Kidney (tissue), 14 donors: Measurements from ENCODE around the gene NDUFS1. TPM values are rescaled to one million over a fixed set of nuclear protein-coding genes. Genes with fewer than 3 reads are reported as not detected.

ENCODE experiments used
- DNase-seq, 5 donors: peaks; one replicate each; pipeline ENCODE4 v3.0.0-alpha.2; 2013 to 2020
- FAIRE-seq: peaks from 2 replicates; lab custom pipeline; 2012; peaks lifted over from hg19 to GRCh38; lab: Jason Lieb, UNC
- H3K27ac ChIP-seq, 2 donors: one replicate each; pipeline ENCODE4 v1.7.0; 2013; ENCODE audit warnings: low read depth in 2 of 2, low read length in 2 of 2, inconsistent platforms in 1 of 2
- H3K27me3 ChIP-seq: one replicate; pipeline ENCODE4 v1.7.1; 2013; ENCODE audit warnings: low read length, inconsistent platforms; ENCODE audit not compliant: control insufficient read depth, insufficient read depth
- H3K36me3 ChIP-seq, 3 donors: one replicate each; pipeline versions ENCODE4 v1.7.0 to v1.7.1; 2013; ENCODE audit warnings: low read length in 3 of 3, control low read depth in 1 of 3, inconsistent platforms in 1 of 3; ENCODE audit not compliant: insufficient read depth in 3 of 3, control insufficient read depth in 2 of 3
- H3K4me1 ChIP-seq, 3 donors: one replicate each; pipeline versions ENCODE4 v1.7.0 to v1.7.1; 2013; ENCODE audit warnings: low read length in 3 of 3, inconsistent platforms in 1 of 3, low read depth in 1 of 3; ENCODE audit not compliant: control insufficient read depth in 2 of 3, insufficient read depth in 2 of 3
- H3K4me3 ChIP-seq, 3 donors: one replicate each; pipeline versions ENCODE4 v1.7.0 to v1.8.1; 2013; ENCODE audit warnings: low read length in 3 of 3, control low read depth in 1 of 3, inconsistent platforms in 1 of 3
- H3K9ac ChIP-seq, 3 donors: one replicate each; pipeline versions ENCODE4 v1.7.0 to v1.7.1; 2013; ENCODE audit warnings: low read length in 3 of 3, control low read depth in 1 of 3, inconsistent platforms in 1 of 3
- H3K9me3 ChIP-seq, 3 donors: one replicate each; pipeline versions ENCODE4 v1.7.0 to v1.7.1; 2013; ENCODE audit warnings: low read length in 3 of 3, control low read depth in 1 of 3, inconsistent platforms in 1 of 3; ENCODE audit not compliant: control insufficient read depth in 2 of 3, insufficient read depth in 1 of 3
- intact Hi-C: fragments of 100-400 bp; cut with DNase I; formaldehyde crosslinking; loops from one replicate; pipeline ENCODE4 v1.11.1; 2022
- polyA plus RNA-seq: library from polyadenylated mRNA; stranded (reverse); fragments of 350-450 nt; fragmentation: Illumina TruSeq; extraction: RNeasy Lipid Tissue Mini Kit (QIAGEN cat#74804); gene quantifications from one replicate; pipeline ENCODE4 v1.2.3, GENCODE V29; 2014; ENCODE audit warnings: low read depth, low replicate concordance; ENCODE audit not compliant: insufficient read depth
- total RNA-seq: library from RNA; stranded (reverse); fragmentation: NEBNext Ultra II Directional; extraction: Animal tissue kit (Norgen Biotek cat#: 25700); gene quantifications from one replicate; pipeline ENCODE4 v1.2.1, GENCODE V29; 2021
- TF ChIP-seq, protein P1 (sequence below): IDR thresholded peaks from 3 replicates; pipeline ENCODE4 v1.5.1; 2012; ENCODE audit warnings: mild to moderate bottlenecking, moderate library complexity, borderline replicate concordance; ENCODE audit not compliant: insufficient read depth; ENCODE audit errors: extremely low read depth
- donor health status: control.
- donor health status: control.
- donor health status: control.
- donor health status: control.
- donor health status: control.
- donor health status: DM: yes; HTN: yes; CAD: no.
- donor health status: Normal renal cell carcinoma (clear cell type).

The NDUFS1 gene
- total and polyA plus RNA-seq, 2 donors from 2014 or later, result 67.6 to 97.2 TPM

DNA sequence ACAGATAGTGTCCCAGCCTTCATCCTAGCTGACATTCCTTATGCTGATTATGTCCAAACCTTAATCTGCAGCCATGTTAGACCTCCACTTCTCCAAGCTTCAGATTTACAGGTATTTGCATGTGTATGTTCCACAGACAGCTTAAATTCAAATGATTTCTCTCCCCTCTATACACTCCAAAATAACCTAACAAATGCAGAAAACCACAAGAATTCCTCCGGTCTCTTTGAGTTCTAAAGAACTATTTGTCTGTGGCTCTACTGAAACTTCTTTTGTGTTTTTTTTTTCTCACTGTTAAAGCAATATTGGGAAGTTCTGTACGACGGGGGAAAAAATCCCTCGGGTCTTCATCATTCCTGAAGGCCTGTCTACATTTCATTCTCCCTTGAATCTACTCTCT is 8.6 kb downstream of the NDUFS1 start:
- Histone ChIP-seq H3K27ac (no peak overlapping the region), H3K36me3 (peaks cover 11 to 33% (median 12%) of the 10 kb centered on the region in 3 donors), H3K9me3 (no peaks in the 10 kb centered on the region), H3K4me3 (no peak overlapping the region), H3K9ac (no peak overlapping the region), H3K4me1 (no peaks in the 10 kb centered on the region), H3K27me3 (no peaks in the 10 kb centered on the region)
- FAIRE-seq, result no peak
- intact Hi-C loops, result no loop called here
- DNase-seq, result no peak
- TF ChIP-seq, protein P1, sequence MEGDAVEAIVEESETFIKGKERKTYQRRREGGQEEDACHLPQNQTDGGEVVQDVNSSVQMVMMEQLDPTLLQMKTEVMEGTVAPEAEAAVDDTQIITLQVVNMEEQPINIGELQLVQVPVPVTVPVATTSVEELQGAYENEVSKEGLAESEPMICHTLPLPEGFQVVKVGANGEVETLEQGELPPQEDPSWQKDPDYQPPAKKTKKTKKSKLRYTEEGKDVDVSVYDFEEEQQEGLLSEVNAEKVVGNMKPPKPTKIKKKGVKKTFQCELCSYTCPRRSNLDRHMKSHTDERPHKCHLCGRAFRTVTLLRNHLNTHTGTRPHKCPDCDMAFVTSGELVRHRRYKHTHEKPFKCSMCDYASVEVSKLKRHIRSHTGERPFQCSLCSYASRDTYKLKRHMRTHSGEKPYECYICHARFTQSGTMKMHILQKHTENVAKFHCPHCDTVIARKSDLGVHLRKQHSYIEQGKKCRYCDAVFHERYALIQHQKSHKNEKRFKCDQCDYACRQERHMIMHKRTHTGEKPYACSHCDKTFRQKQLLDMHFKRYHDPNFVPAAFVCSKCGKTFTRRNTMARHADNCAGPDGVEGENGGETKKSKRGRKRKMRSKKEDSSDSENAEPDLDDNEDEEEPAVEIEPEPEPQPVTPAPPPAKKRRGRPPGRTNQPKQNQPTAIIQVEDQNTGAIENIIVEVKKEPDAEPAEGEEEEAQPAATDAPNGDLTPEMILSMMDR, result no peak

DNA sequence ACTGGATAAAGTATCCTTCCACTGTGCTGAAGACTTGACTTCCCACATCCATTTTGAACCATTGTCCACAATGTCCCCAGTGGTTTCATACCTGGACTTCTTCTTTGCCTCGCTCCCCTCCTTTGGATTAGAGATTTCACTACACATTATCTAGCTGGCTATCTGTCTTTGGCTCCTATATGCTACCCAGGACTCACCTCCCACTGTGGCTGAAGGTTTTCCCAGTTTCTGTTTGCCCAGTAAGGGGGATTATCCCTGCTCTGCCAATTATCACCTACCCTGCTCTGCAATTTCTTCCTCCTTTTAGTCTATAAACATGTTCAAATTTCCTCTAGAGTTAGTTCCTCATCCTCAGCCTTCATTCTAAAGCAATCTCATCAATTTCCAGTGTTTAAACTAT is 9.1 kb downstream of the NDUFS1 start:
- DNase-seq (no peak), FAIRE-seq (no peak)
- intact Hi-C loops, result no loop called here
- no peak overlapping the region for H3K27ac ChIP-seq
- no peak overlapping the region for H3K4me3 ChIP-seq
- TF ChIP-seq, protein P1, result no peak
- peaks cover 12 to 37% (median 14%) of the 10 kb centered on the region in 3 donors for H3K36me3 ChIP-seq
- no peaks in the 10 kb centered on the region for H3K9me3 ChIP-seq
- H3K27me3 ChIP-seq, result no peaks in the 10 kb centered on the region
- no peak overlapping the region for H3K9ac ChIP-seq
- H3K4me1 ChIP-seq, result no peaks in the 10 kb centered on the region

DNA sequence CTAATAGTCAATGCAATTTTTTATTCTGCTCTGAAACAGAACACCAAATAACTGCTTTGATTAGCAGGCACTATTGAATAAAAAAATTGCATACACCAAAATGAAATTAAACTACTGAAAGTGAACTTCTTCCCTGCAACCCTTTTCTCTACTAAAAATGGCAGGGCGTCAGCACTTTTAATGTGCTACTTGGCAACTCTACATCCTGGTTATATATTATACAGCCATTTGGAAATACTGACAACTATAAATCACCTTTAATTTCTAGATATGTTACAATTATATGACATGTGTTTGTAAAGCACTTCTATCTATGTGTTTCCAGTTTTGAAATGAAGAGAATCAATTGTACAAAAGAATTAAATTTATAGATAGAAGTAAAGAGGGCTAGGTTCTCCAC is 9.9 kb downstream of the NDUFS1 start:
- intact Hi-C loops, result no loop called here
- no peaks in the 10 kb centered on the region for H3K9me3 ChIP-seq
- FAIRE-seq, result peak; percentile 46

More for the DNA sequence above, 9.9 kb downstream of the NDUFS1 start:
- Histone ChIP-seq H3K4me3 (no peak overlapping the region), H3K27me3 (no peaks in the 10 kb centered on the region), H3K36me3 (peaks cover 12 to 43% (median 16%) of the 10 kb centered on the region in 3 donors), H3K9ac (no peak overlapping the region), H3K27ac (no peak overlapping the region), H3K4me1 (no peaks in the 10 kb centered on the region)
- no peak for DNase-seq
- TF ChIP-seq, protein P1, result no peak
